ENCODE results near the gene ADGRB2. TPM values are rescaled to one million over a fixed set of nuclear protein-coding genes. Genes with fewer than 3 reads are reported as not detected.

Gene ADGRB2
- total RNA-seq, 1 experiment from 2014 or later = 2.2 TPM

- DNase-seq (ENCODE audit: low spot score) = no peak
These were observed 18.6 kb upstream of the ADGRB2 start for GRCh38 chr1:31782421-31783410.

- DNase-seq (ENCODE audit: low spot score) = no peak
These were observed 17.7 kb upstream of the ADGRB2 start for GRCh38 chr1:31781756-31782371.

- DNase-seq (ENCODE audit: low spot score) = no peak
These were observed 17.1 kb upstream of the ADGRB2 start for GRCh38 chr1:31781138-31781755.

GRCh38 chr1:31780632-31781031 is 16.5 kb upstream of the ADGRB2 start:
- no peak for DNase-seq (ENCODE audit: low spot score)

GRCh38 chr1:31779687-31780086 is 15.5 kb upstream of the ADGRB2 start:
- no peak for DNase-seq (ENCODE audit: low spot score)

GRCh38 chr1:31778763-31779488 is 14.8 kb upstream of the ADGRB2 start:
- DNase-seq (ENCODE audit: low spot score) = no peak

- DNase-seq (ENCODE audit: low spot score) = no peak
These were observed 12.4 kb upstream of the ADGRB2 start for GRCh38 chr1:31776516-31776915.

- no peak for DNase-seq (ENCODE audit: low spot score)
These were observed 11.9 kb upstream of the ADGRB2 start for GRCh38 chr1:31776032-31776431.

GRCh38 chr1:31775210-31775999 is 11.3 kb upstream of the ADGRB2 start:
- DNase-seq (ENCODE audit: low spot score) = no peak

GRCh38 chr1:31774495-31774894 is 10.4 kb upstream of the ADGRB2 start:
- DNase-seq (ENCODE audit: low spot score) = no peak

GRCh38 chr1:31773861-31774260 is 9.7 kb upstream of the ADGRB2 start:
- no peak for DNase-seq (ENCODE audit: low spot score)

- DNase-seq (ENCODE audit: low spot score) = no peak
These were observed 8.6 kb upstream of the ADGRB2 start for GRCh38 chr1:31772669-31773248.

- no peak for DNase-seq (ENCODE audit: low spot score)
These were observed 7.9 kb upstream of the ADGRB2 start for GRCh38 chr1:31771891-31772668.

- no peak for DNase-seq (ENCODE audit: low spot score)
These were observed 5.7 kb upstream of the ADGRB2 start for GRCh38 chr1:31769720-31770390.

- DNase-seq (ENCODE audit: low spot score) = no peak
These were observed 5.0 kb upstream of the ADGRB2 start for GRCh38 chr1:31768939-31769704.

- no peak for DNase-seq (ENCODE audit: low spot score)
These were observed 4.3 kb upstream of the ADGRB2 start for GRCh38 chr1:31768407-31768907.

GRCh38 chr1:31767225-31767624 is 3.1 kb upstream of the ADGRB2 start:
- no peak for DNase-seq (ENCODE audit: low spot score)

- DNase-seq (ENCODE audit: low spot score) = no peak
These were observed 1.4 kb upstream of the ADGRB2 start for GRCh38 chr1:31765516-31765915.

All from HT-29 (cell line).